ENCODE measurements around the gene RASAL2.

DNA sequence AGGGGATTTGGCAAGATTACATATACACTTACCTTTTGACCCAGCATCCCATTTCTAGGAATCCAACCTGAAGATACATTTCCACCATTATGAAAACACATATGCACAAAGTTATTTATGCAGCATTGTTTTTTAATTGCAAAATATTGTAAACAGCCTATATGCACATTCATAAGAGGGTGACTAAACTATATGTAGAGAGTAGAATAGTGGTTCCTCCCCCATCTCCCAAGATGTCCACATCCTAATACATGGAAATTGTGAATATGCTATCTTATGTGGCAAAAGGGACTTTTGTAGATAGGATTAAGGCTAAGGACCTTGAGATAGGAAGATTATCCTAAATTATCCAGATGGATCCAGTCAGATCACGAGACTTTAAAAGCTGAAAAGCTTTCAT lies 311.2 kb downstream of the RASAL2 start:
- TF ChIP-seq POLR2A (IDR thresholded peaks at IDR 0.05; ENCODE audit: low read length) (no peak), GATA1 (IDR thresholded peaks at IDR 0.05; ENCODE audit: low read depth, low read length) (no peak)

Measured in erythroblast (primary cell).